ENCODE results near the gene IKZF1. TPM values are rescaled to one million over a fixed set of nuclear protein-coding genes. Genes with fewer than 3 reads are reported as not detected.

The IKZF1 gene
- total and polyA plus RNA-seq, 2 of the 13 experiments (the other 11 are each of a cell fraction or from before 2014, with no cell fraction given), result not detected

- TF ChIP-seq KMT2A (CRISPR knock-in tag; IDR thresholded peaks at IDR 0.05), result no peak
- TF ChIP-seq ZNF460 (CRISPR knock-in tag; IDR thresholded peaks at IDR 0.05; ENCODE audit: borderline replicate concordance), result no peak
- no peak for TF ChIP-seq TBX3 (IDR thresholded peaks at IDR 0.05; ENCODE audit: borderline replicate concordance)
Observed at GRCh38 chr7:50371551-50372021, 67.1 kb downstream of the IKZF1 start (continued).

- no peak overlapping the region for H2AFZ ChIP-seq (ENCODE audit: low read length)
- peaks cover 18% of the 10 kb centered on the region for H3K9me3 ChIP-seq (ENCODE audit: low read length)
- no peaks in the 10 kb centered on the region for H3K4me1 ChIP-seq (ENCODE audit: insufficient read depth, low read length)
- H3K4me2 ChIP-seq (ENCODE audit: low read depth, low read length), result no peak overlapping the region
- intact Hi-C loops (cut with micrococcal nuclease; ENCODE audit: unreplicated experiment), result no loop called here
- no peak overlapping the region for H3K4me3 ChIP-seq (replicated peaks in 1 of 3; ENCODE audit: insufficient read depth in 1 of 3, low read depth in 2 of 3, low read length in 3 of 3)
- H4K20me1 ChIP-seq (ENCODE audit: insufficient read depth, low read length), result no peaks in the 10 kb centered on the region
- no peaks in the 10 kb centered on the region for H3K79me2 ChIP-seq (ENCODE audit: insufficient read depth, low read length)
- no peak overlapping the region for H3K27ac ChIP-seq (ENCODE audit: extremely low read length, insufficient read depth, low read length)
- CTCF ChIA-PET (ENCODE audit: low intra/inter-chr PET ratio, low total read pairs), result no interaction called here
- TF ChIP-seq HNRNPLL (IDR thresholded peaks at IDR 0.05; ENCODE audit: low read depth, low read length, poor library complexity, severe bottlenecking) (no peak), THAP11 (CRISPR knock-in tag; IDR thresholded peaks at IDR 0.05) (no peak), SP4 (CRISPR knock-in tag; IDR thresholded peaks at IDR 0.05) (no peak), NR1H2 (CRISPR knock-in tag; IDR thresholded peaks at IDR 0.05; ENCODE audit: borderline replicate concordance, low read depth) (no peak), ZNF784 (CRISPR knock-in tag; IDR thresholded peaks at IDR 0.05; ENCODE audit: borderline replicate concordance) (no peak), ATAD3A (CRISPR knock-in tag; IDR thresholded peaks at IDR 0.05) (no peak), ZNF83 (CRISPR knock-in tag; IDR thresholded peaks at IDR 0.05; ENCODE audit: borderline replicate concordance) (no peak)
- TF ChIP-seq, protein P1, sequence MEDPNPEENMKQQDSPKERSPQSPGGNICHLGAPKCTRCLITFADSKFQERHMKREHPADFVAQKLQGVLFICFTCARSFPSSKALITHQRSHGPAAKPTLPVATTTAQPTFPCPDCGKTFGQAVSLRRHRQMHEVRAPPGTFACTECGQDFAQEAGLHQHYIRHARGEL (CRISPR knock-in tag; IDR thresholded peaks at IDR 0.05), result no peak
- TF ChIP-seq, protein P2, sequence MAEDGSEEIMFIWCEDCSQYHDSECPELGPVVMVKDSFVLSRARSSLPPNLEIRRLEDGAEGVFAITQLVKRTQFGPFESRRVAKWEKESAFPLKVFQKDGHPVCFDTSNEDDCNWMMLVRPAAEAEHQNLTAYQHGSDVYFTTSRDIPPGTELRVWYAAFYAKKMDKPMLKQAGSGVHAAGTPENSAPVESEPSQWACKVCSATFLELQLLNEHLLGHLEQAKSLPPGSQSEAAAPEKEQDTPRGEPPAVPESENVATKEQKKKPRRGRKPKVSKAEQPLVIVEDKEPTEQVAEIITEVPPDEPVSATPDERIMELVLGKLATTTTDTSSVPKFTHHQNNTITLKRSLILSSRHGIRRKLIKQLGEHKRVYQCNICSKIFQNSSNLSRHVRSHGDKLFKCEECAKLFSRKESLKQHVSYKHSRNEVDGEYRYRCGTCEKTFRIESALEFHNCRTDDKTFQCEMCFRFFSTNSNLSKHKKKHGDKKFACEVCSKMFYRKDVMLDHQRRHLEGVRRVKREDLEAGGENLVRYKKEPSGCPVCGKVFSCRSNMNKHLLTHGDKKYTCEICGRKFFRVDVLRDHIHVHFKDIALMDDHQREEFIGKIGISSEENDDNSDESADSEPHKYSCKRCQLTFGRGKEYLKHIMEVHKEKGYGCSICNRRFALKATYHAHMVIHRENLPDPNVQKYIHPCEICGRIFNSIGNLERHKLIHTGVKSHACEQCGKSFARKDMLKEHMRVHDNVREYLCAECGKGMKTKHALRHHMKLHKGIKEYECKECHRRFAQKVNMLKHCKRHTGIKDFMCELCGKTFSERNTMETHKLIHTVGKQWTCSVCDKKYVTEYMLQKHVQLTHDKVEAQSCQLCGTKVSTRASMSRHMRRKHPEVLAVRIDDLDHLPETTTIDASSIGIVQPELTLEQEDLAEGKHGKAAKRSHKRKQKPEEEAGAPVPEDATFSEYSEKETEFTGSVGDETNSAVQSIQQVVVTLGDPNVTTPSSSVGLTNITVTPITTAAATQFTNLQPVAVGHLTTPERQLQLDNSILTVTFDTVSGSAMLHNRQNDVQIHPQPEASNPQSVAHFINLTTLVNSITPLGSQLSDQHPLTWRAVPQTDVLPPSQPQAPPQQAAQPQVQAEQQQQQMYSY (CRISPR knock-in tag; IDR thresholded peaks at IDR 0.05), result no peak
- POLR2A ChIA-PET, result no interaction called here
- BruUV-seq (replicated peaks), result no TSS peak
- in situ Hi-C loops (cut with HindIII; ENCODE audit: extremely low pct_ligation_motif_present, low pct_unique_long_range_greater_than_20kb), result no loop called here
- H3K9ac ChIP-seq (ENCODE audit: insufficient read depth, low read depth, low read length), result no peak overlapping the region
- no peaks in the 10 kb centered on the region for H3K36me3 ChIP-seq (replicated peaks in 1 of 2; ENCODE audit: control insufficient read depth in 1 of 2, insufficient read depth in 2 of 2, low read length in 2 of 2)
- FAIRE-seq, result no peak
- no peak for DNase-seq (ENCODE audit: low spot score)
- 0% methylated on average over 4 of the region's 4 CpGs for WGBS (ENCODE audit: low lambda C conversion rate)
- H3K27me3 ChIP-seq (ENCODE audit: control insufficient read depth in 1 of 2, insufficient read depth in 2 of 2, low read length in 2 of 2), result 0 out of 5 replicates have a peak, but pooled peaks cover 0 to 6% of the 10 kb centered on the region in 2 experiments
- ATAC-seq, result no peak
Observed at GRCh38 chr7:50372923-50373322, 68.4 kb downstream of the IKZF1 start.
